Activated CD8-positive, alpha-beta memory T cell treated with anti-CD3 and anti-CD28 coated beads, Interleukin-2, amount 50 U/mL, for 24 hours (primary cell): Measurements from ENCODE around the gene NLRP1.
"Not testable (repeated sequence)": the region's sequence is repeated elsewhere in the genome, so short reads cannot be mapped to it uniquely, and the experiment has no call there.

Experiments used
- DNase-seq: peaks from one replicate; pipeline ENCODE4 v3.0.0-alpha.2; 2020; ENCODE audit errors: extremely low read depth

NLRP1 gene

GRCh38 chr17:5587438-5588032 is 3.2 kb upstream of the NLRP1 start:
- no peak for DNase-seq

- DNase-seq = no peak
These were observed 1.7 kb upstream of the NLRP1 start for GRCh38 chr17:5585836-5586521.

DNA sequence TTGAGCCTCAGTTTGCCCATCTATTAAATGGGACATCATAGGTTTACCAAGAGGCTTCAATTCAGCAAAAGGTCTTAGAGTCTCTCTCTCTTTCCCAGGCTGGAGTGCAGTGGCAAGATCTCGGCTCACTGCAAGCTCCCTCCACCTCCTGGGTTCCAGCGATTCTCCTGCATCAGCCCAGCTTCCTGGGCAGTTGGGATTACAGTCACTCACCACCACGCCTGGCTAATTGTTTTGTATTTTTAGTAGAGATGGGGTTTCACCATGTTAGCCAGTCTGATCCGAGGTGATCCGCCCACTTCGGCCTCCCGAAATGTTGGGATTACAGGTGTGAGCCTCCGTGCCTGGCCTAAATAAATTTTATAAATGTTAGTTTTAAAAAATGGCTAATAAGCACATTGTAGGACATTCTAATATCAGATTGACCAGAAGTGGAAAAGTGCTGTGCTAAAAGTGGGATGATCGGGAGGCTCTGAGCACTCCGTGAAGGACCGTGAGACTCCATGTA is 1.0 kb upstream of the NLRP1 start:
- DNase-seq = no peak

- DNase-seq = no peak
These were observed 605 bp downstream of the NLRP1 start for GRCh38 chr17:5583426-5584382.

DNA sequence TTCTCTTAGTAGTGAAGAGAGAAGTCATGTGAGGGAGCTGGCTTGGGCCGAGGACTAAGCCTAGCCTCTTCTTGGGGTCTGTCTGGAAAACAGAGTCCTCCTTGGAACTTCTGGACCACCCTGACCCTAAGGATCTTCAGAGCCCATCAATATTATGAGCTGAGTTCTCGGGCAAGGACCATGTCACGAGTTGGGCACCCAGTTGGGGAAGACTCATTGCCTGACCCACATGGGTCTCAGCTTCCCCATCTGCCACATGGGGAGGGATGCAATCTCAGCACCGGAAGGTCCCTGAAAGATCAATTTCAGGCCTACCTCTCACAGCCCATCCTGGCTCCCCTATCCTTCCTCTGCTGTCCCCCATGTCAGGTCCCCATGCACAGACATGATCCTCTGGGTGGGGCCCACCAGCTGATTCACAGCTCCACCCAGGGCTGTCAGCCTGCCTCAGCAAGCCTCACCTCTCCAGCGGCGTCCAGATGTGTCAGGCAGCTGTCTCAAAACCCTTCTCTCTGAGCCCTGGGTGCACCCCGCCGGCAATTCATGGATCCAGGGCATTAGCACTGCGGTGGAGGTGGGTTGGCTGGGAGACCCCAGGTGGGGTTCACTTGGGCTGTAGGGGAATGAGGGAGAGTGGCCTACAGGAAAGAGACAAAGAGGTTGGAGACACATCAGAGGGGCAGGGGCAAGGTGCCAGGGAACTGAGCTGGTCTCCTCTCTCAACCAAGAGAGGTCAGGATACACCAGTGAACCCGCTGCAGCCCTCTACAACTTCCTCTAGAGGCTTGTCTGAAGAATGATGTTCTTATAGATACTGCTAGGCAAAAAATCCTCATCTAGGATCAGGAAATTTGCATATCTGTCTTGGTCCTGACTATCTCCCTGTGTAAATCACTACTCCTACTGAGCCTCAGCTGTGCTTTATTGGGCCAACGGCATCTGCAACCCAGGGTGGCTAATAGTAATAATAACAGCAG is 1.8 kb downstream of the NLRP1 start:
- no peak for DNase-seq

DNA sequence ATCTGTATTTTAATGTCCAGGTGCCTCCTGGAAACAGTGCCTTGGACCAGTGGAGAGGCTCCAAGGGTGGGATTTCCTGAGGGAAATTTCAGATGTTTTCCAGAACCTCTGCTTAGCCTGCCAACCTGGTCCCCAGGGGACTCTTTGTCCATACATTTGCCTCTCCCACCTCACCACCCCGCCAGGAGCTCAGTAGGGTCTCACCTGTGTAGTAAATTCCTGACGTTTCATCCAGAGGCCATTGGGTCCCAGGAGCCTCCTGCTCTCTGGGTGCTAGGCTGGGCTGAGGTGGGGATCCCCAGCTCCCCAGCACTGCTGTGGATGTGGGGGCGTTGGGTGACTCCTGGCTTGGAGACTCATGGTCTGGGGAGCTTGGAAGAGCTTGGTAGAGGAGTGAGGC is 2.7 kb downstream of the NLRP1 start:
- DNase-seq = no peak

- no peak for DNase-seq
These were observed 3.3 kb downstream of the NLRP1 start for GRCh38 chr17:5580969-5581368.

- no peak for DNase-seq
These were observed 3.9 kb downstream of the NLRP1 start for GRCh38 chr17:5580367-5580766.

GRCh38 chr17:5578768-5579167 is 5.5 kb downstream of the NLRP1 start:
- DNase-seq = not testable (repeated sequence)

GRCh38 chr17:5573017-5573416 is 11.3 kb downstream of the NLRP1 start:
- DNase-seq = not testable (repeated sequence)

DNA sequence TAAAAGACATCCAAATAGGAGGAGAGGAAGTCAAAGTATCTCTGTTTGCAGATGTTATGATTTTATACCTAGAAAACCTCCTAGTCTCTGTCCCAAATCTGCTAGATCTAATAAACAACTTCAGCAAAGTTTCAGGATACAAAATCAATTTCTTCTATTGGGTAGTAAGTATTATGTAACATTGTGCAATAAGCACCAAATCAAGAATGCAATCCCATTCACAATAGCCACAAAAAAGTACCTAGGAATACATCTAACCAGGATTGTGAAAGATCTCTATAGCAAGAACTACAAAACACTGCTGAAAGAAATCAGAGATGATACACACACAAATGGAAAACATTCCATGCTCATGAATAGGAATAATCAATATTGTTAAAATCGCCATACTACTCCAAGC is 13.0 kb downstream of the NLRP1 start:
- no peak for DNase-seq

DNA sequence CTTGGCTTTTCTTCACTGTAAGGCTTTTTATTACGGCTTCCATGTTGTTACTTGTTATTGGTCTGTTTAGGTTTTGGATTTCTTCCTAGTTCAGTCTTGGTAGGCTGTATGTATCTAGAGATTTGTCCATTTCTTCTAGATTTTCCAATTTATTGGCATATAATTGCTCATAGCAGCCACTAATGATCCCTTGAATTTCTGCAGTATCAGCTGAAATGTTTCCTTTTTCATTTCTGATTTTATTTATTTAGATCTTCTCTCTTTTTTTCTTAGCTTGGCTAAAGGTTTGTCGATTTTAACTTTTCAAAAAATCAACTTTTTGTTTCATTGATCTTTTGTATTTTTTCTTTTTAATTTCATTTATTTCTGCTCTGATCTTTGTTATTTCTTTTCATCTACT is 18.5 kb downstream of the NLRP1 start:
- no peak for DNase-seq

GRCh38 chr17:5563456-5563855 is 20.9 kb downstream of the NLRP1 start:
- DNase-seq = no peak

- DNase-seq = no peak
These were observed 21.5 kb downstream of the NLRP1 start for GRCh38 chr17:5562661-5563360.

DNA sequence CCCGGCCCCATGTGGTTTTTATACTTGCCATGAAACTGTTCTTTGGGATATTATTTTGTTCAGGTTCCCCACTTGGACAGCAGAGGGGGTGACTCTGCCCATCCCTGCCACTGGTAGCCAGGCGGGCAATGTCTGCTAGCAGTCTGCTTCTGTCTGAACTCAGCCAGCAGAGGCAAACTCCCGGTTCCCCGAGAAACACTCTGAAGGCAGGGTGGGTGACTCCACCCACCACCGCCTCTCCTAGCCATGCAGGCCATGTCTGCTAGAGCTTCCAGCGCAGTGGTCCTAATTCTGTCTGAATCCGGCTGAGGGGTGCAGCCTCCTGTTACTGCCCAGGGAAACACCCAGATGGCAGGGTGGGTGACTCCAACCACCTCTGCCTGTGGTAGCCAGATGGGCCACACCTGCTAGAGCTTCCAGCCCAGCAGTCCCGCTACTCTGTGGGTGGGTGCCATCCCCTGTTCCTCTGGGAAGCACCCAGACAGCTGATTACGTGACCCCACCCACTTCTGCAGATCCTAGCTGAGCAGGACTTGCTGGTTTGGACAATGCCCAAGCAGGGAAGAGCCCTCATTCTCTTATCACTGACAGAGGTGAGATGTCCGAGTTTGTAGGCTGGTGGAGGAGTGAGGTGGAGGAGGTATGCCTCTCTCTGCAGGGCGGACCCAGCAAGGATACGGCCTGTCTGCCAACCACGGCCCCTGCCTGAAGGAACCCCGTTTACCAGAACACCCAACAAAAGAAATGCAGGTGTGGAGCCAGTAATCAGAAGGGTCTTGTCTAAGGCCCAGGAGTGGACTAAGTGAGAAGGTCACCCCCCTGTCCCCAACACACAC is 22.4 kb downstream of the NLRP1 start:
- no peak for DNase-seq

GRCh38 chr17:5560361-5560988 is 23.8 kb downstream of the NLRP1 start:
- no peak for DNase-seq

DNA sequence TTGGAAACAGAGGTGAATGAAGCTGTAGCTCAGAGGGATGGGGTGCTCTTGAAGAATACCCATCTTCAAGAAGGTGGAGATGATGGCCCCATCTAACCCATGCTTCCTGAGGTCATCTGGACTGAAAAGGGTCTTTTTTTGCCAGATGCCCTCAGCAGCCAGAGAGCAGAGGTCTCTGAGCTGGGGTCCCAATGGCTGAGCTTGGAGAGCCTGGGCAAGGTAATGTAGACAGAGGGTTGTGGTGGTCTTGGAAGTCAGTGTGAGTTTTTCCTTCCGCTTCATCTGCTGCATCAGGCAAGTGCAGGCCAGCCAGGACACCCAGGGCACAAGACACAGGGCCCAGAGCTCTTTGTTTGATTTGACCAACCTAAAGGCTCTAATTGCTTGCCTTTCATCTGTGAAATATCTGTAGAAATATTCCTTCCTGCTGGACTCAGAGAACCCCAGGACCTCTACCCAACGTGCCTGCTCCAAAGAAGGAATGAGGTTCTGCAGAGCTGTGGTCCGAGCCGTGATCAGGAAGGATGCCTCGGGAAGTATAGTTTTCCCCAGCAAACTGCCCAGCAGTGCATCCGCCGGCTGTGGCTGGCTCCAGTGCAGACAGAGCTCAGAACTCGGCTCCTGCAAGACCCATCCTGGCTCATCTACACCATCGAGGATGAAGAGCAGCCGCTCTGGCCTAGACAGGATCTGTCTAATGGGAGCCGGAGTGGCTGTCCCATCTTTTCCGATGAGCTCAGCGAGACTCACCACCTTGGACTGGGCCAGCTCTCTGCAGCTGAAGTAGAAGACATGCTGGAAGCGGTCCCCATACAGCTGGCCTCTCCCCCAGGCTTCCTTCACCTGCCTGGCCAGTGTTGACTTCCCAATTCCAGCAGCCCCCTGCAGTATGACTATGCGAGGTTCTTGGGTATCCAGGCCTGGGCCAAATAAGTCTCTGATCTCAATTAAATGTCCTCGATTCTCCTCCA is 25.2 kb downstream of the NLRP1 start:
- DNase-seq = no peak

GRCh38 chr17:5557990-5558389 is 26.3 kb downstream of the NLRP1 start:
- no peak for DNase-seq
